Renal pelvis (tissue), 4 donors: Measurements from ENCODE around the gene MCM3AP. TPM values are rescaled to one million over a fixed set of nuclear protein-coding genes. Genes with fewer than 3 reads are reported as not detected.
A peak's percentile ranks its signal among the peaks of the same experiment; 100 is the strongest.
"Not testable (repeated sequence)": the region's sequence is repeated elsewhere in the genome, so short reads cannot be mapped to it uniquely, and the experiment has no call there.

Experiments used
- DNase-seq: peaks from one replicate; pipeline ENCODE4 v3.0.0-alpha.2; 2013
- polyA plus RNA-seq, 3 donors: library from polyadenylated mRNA; unstranded; fragments of 120-200 nt; gene quantifications; one replicate each; pipeline ENCODE4 v1.2.1, GENCODE V29; 2013; ENCODE audit not compliant: insufficient read length in 3 of 3

MCM3AP gene
- polyA plus RNA-seq, 3 donors, result 79.3 to 114 (median 105) TPM

- no peak for DNase-seq
Observed at GRCh38 chr21:46248422-46248782, 37.0 kb downstream of the MCM3AP start.

GRCh38 chr21:46247699-46248421 is 37.6 kb downstream of the MCM3AP start:
- DNase-seq, result no peak

GRCh38 chr21:46246345-46246744 is 39.1 kb downstream of the MCM3AP start:
- DNase-seq, result no peak

- DNase-seq, result no peak
Observed at GRCh38 chr21:46245213-46245915, 40.0 kb downstream of the MCM3AP start.

GRCh38 chr21:46244602-46245001 is 40.8 kb downstream of the MCM3AP start:
- no peak for DNase-seq

GRCh38 chr21:46243960-46244361 is 41.5 kb downstream of the MCM3AP start:
- DNase-seq, result no peak

GRCh38 chr21:46243325-46243724 is 42.1 kb downstream of the MCM3AP start:
- DNase-seq, result no peak

GRCh38 chr21:46241577-46241976 is 43.8 kb downstream of the MCM3AP start:
- DNase-seq, result not testable (repeated sequence)

GRCh38 chr21:46239817-46240325 is 45.5 kb downstream of the MCM3AP start:
- DNase-seq, result no peak

GRCh38 chr21:46237474-46237873 is 47.9 kb downstream of the MCM3AP start:
- no peak for DNase-seq

- no peak for DNase-seq
Observed at GRCh38 chr21:46234436-46234950, 50.9 kb downstream of the MCM3AP start.

- DNase-seq, result no peak
Observed at GRCh38 chr21:46229923-46230260, 55.5 kb downstream of the MCM3AP start.

GRCh38 chr21:46229133-46229922 is 56.1 kb downstream of the MCM3AP start:
- peak; percentile 27 for DNase-seq

- peak; percentile 97 for DNase-seq
Observed at GRCh38 chr21:46228345-46229051, 56.9 kb downstream of the MCM3AP start, which contains the start of gene LSS. Gene LSS, minus strand, starts transcription at chr21:46228774. Its CDS starts 29 bp downstream, at chr21:46228745.

GRCh38 chr21:46227811-46228344 is 57.5 kb downstream of the MCM3AP start:
- DNase-seq, result no peak

- DNase-seq, result no peak
Observed at GRCh38 chr21:46226920-46227599, 58.4 kb downstream of the MCM3AP start.

- DNase-seq, result no peak
Observed at GRCh38 chr21:46226146-46226545, 59.3 kb downstream of the MCM3AP start.

- not testable (repeated sequence) for DNase-seq
Observed at GRCh38 chr21:46223661-46224060, 61.8 kb downstream of the MCM3AP start.

GRCh38 chr21:46223217-46223616 is 62.2 kb downstream of the MCM3AP start:
- no peak for DNase-seq

- no peak for DNase-seq
Observed at GRCh38 chr21:46222436-46223116, 62.8 kb downstream of the MCM3AP start.
